GM04504 (cell line): Measurements from ENCODE around the gene TMEM244.
"Not testable (repeated sequence)": the region's sequence is repeated elsewhere in the genome, so short reads cannot be mapped to it uniquely, and the experiment has no call there.

Source experiments
- DNase-seq: peaks from one replicate; pipeline ENCODE4 v3.0.0-alpha.2; 2012; ENCODE audit warnings: low read depth

TMEM244 gene

GRCh38 chr6:129812145-129812777 lies 48.9 kb downstream of the TMEM244 start:
- DNase-seq, result no peak

- DNase-seq, result not testable (repeated sequence)
Measured at GRCh38 chr6:129807141-129807540, 54.0 kb downstream of the TMEM244 start.

DNA sequence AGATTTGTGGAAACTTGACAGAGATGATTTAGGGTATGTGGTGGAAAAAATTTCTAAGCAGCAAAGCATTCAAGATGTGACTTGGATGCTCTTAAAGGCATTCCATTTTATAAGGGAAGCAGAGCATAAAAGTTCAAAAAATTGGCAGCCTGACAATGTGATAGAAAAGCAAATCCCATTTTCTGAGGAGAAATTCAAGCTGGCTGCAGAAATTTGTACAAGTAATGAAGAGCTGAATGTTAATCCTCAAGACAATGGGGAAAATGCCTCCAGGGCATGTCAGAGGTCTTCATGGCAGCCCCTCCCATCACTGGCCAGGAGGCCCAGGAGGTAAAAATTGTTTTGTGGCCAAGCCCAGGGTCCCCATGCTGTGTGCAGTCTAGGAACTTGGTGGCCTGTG lies 58.2 kb downstream of the TMEM244 start:
- not testable (repeated sequence) for DNase-seq

- no peak for DNase-seq
Measured at GRCh38 chr6:129801909-129802308, 59.2 kb downstream of the TMEM244 start.

- DNase-seq, result no peak
Measured at GRCh38 chr6:129795261-129795660, 65.9 kb downstream of the TMEM244 start.

DNA sequence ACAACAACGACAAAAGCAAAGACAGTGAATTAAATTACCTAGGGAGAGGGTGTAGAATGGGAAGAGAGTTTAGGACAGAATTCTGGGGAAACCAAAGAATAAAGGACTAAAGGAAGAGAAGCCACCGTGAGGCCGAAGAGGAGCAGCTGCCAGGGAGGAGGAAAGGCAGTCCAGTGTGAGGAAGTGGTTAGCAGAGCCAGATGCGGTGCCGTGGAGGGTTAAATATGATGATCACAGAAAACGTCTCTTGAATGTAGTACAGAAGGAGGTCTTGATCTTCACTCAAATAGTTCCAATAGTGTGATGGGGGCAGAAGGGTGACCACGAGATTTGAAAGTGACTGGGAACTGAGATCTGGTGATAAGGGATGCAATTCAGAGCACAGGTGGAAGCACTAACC lies 67.7 kb downstream of the TMEM244 start:
- no peak for DNase-seq

GRCh38 chr6:129792049-129792448 lies 69.1 kb downstream of the TMEM244 start:
- DNase-seq, result no peak

DNA sequence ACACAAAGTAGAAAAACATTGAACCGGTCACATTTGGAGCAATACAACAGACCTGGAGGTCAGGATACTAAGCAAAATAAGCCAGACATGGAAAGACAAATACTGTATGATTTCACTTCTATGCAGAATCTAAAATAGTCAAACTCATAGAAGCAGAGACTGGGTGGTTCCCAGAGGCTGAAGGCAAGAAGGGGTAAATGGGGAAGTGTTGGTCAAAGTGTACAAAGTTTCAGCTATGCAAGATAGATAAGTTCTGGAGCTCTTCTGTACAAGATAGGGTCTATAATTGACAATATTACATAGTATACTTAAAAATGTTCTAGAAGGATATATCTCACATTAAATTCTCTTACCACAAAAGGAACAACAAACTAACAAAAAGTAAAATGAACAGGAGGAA lies 70.3 kb downstream of the TMEM244 start:
- no peak for DNase-seq

GRCh38 chr6:129789974-129790373 lies 71.1 kb downstream of the TMEM244 start:
- DNase-seq, result no peak

DNA sequence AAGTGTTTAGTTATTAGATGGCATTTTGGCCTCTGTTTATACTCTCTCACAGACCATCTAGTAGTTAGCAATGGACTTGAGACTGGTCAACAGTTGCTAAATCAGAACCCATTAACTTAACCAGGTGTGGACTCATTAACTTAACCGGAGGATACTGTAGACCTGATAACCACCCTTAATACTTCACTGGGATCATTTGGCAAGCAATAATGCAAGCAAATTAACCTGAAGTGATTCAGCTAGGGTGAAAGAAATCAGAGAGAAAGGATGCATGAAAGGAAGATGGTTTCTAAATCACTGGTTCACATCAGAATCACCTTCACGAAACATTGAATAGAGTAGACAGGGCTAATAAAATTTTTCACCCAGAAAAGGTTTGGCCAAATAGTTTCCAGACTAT lies 73.3 kb downstream of the TMEM244 start:
- no peak for DNase-seq

- no peak for DNase-seq
Measured at GRCh38 chr6:129786548-129786947, 74.6 kb downstream of the TMEM244 start.

DNA sequence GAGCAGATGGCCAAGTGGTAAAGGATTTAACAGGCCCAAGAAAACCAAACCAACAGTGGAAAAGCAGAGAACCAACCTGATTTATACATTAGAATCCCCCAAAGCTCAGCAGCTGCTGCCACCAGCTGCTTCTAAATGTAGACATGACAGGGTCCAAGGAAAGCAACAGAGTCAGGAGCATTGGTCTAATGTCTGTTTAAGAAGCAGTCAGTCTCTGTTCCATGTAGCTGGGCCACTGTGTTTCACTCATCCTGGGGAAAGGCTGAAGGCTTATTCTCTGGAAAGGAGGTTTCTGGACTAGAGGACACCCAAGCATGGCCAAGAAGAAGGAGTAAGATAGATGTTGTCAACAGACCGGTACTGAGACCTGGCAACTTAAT lies 75.4 kb downstream of the TMEM244 start:
- DNase-seq, result no peak

DNA sequence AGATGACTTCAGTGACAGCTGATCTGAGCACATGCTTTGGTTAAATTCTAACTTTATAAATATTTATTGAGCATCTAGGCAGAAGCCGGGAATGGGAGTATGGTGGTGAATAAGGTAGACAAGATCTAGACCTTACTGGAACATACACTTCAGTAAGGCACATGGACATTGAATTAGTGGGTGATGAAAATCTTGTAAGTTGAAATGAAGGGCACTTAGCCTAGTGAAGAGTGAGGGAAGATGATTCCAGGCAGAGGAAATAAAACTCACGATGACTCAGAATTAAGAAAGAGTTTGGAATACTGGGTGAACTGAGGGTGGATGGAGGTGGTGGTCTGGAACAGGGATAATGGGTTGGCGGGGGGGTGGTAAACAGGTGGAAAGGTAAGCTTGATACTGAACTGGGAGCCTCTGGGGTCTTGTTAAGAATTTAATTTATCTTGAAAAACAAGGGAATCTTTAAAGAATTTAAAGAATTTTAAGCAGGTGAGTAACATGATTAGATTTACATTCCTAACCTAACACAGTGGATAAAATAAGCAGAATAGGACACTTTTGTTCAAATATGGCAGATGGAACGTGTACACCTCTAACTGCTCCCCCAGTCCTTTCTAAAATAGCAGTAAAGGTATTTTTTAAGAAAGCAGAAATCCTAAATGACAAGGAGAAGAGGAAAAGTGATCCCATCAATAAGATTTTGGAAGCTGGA lies 75.9 kb downstream of the TMEM244 start:
- DNase-seq, result no peak
